ENCODE data around the gene CEP20. TPM values are rescaled to one million over a fixed set of nuclear protein-coding genes. Genes with fewer than 3 reads are reported as not detected.

Gene CEP20
- total RNA-seq, 1 donor from 2014 or later = 36.4 TPM

GRCh38 chr16:15880434-15881308 is 7.7 kb downstream of the CEP20 start:
- Mint-ChIP-seq H3K4me3 (no peak overlapping the region), H3K4me1 (peaks cover 1% of the 10 kb centered on the region), H3K27ac (no peak overlapping the region), H3K36me3 (ENCODE audit: low read depth) (peaks cover 55% of the 10 kb centered on the region), H3K27me3 (no peaks in the 10 kb centered on the region), H3K9me3 (no peaks in the 10 kb centered on the region)
- ATAC-seq (ENCODE audit: low read depth) = no peak
- ChIA-PET CTCF (no interaction called here), POLR2A (interaction anchor here (0.6 kb wide), 1 partner anchor 22 kb away, joined by 3 read pairs; no protein-coding TSS in a partner anchor)
- intact Hi-C loops (cut with micrococcal nuclease) = loop anchor here (10.0 kb wide), 1 partner anchor 236 kb away; the partner anchor contains the start of gene MARF1
- no peak for DNase-seq
- TF ChIP-seq CTCF (IDR thresholded peaks at IDR 0.05) = no peak

- DNase-seq = no peak
- Mint-ChIP-seq H3K4me1 (no peaks in the 10 kb centered on the region), H3K9me3 (no peaks in the 10 kb centered on the region), H3K4me3 (no peak overlapping the region), H3K27me3 (no peaks in the 10 kb centered on the region), H3K27ac (no peak overlapping the region), H3K36me3 (ENCODE audit: low read depth) (peaks cover 57% of the 10 kb centered on the region)
- intact Hi-C loops (cut with micrococcal nuclease) = no loop called here
- no peak for TF ChIP-seq CTCF (IDR thresholded peaks at IDR 0.05)
- POLR2A ChIA-PET = interaction anchor here (0.9 kb wide), 1 partner anchor 9 kb away, joined by 4 read pairs; the partner anchor contains the start of gene CEP20
- CTCF ChIA-PET = no interaction called here
- no peak for ATAC-seq (ENCODE audit: low read depth)
Measured at GRCh38 chr16:15879255-15879811, 9.1 kb downstream of the CEP20 start.

GRCh38 chr16:15876503-15876902 is 11.9 kb downstream of the CEP20 start:
- ChIA-PET POLR2A (interaction anchor here (0.7 to 1.8 kb wide), 3 partner anchors 12 to 63 kb away, joined by 4 to 9 read pairs (median 5); partner anchors contain the start of gene CEP20), CTCF (no interaction called here)
- no peak for DNase-seq
- intact Hi-C loops (cut with micrococcal nuclease) = no loop called here
- TF ChIP-seq CTCF (IDR thresholded peaks at IDR 0.05) = no peak
- H3K27ac Mint-ChIP-seq = no peak overlapping the region
- ATAC-seq (ENCODE audit: low read depth) = no peak
- no peaks in the 10 kb centered on the region for H3K4me1 Mint-ChIP-seq
- no peaks in the 10 kb centered on the region for H3K9me3 Mint-ChIP-seq
- H3K27me3 Mint-ChIP-seq = no peaks in the 10 kb centered on the region
- H3K36me3 Mint-ChIP-seq (ENCODE audit: low read depth) = peaks cover 57% of the 10 kb centered on the region
- no peak overlapping the region for H3K4me3 Mint-ChIP-seq

GRCh38 chr16:15874745-15875314 is 13.6 kb downstream of the CEP20 start:
- H3K4me3 Mint-ChIP-seq = no peak overlapping the region
- no peaks in the 10 kb centered on the region for H3K9me3 Mint-ChIP-seq
- H3K27ac Mint-ChIP-seq = no peak overlapping the region
- DNase-seq = no peak
- intact Hi-C loops (cut with micrococcal nuclease) = loop anchor here (1.0 kb wide), 1 partner anchor 252 kb away; no protein-coding TSS in a partner anchor
- CTCF ChIA-PET = interaction anchor here (0.9 to 3.9 kb wide), 8 partner anchors 9 to 253 kb away, joined by 3 to 21 read pairs (median 4); partner anchors contain the start of gene CEP20
- H3K36me3 Mint-ChIP-seq (ENCODE audit: low read depth) = peaks cover 57% of the 10 kb centered on the region
- no peaks in the 10 kb centered on the region for H3K4me1 Mint-ChIP-seq
- no peak for ATAC-seq (ENCODE audit: low read depth)
- no peak for TF ChIP-seq CTCF (IDR thresholded peaks at IDR 0.05)
- no peaks in the 10 kb centered on the region for H3K27me3 Mint-ChIP-seq
- POLR2A ChIA-PET = no interaction called here

- Mint-ChIP-seq H3K9me3 (no peaks in the 10 kb centered on the region), H3K36me3 (ENCODE audit: low read depth) (peaks cover 57% of the 10 kb centered on the region), H3K27ac (no peak overlapping the region), H3K27me3 (no peaks in the 10 kb centered on the region), H3K4me3 (no peak overlapping the region), H3K4me1 (no peaks in the 10 kb centered on the region)
- ATAC-seq (ENCODE audit: low read depth) = no peak
- ChIA-PET CTCF (interaction anchor here (1.5 to 3.9 kb wide), 4 partner anchors 14 to 254 kb away, joined by 3 to 21 read pairs (median 12); partner anchors contain the start of gene CEP20), POLR2A (no interaction called here)
- intact Hi-C loops (cut with micrococcal nuclease) = no loop called here
- no peak for DNase-seq
- no peak for TF ChIP-seq CTCF (IDR thresholded peaks at IDR 0.05)
Measured at GRCh38 chr16:15873737-15874136, 14.7 kb downstream of the CEP20 start.

Measured in activated B cell treated with CpG ODN at 0.5 μM for 24 hours (primary cell).